Measurements from ENCODE around the gene DLG2.
"Not testable (repeated sequence)": the region's sequence is repeated elsewhere in the genome, so short reads cannot be mapped to it uniquely, and the experiment has no call there.

The DLG2 gene

GRCh38 chr11:83424376-83425136 lies 2202.6 kb downstream of the DLG2 start:
- H3K4me3 ChIP-seq (ENCODE audit: low read depth, low read length) = no peak overlapping the region

- not testable (repeated sequence) for H3K4me3 ChIP-seq (ENCODE audit: low read depth, low read length)
Observed at GRCh38 chr11:83422641-83423040, 2204.5 kb downstream of the DLG2 start.

DNA sequence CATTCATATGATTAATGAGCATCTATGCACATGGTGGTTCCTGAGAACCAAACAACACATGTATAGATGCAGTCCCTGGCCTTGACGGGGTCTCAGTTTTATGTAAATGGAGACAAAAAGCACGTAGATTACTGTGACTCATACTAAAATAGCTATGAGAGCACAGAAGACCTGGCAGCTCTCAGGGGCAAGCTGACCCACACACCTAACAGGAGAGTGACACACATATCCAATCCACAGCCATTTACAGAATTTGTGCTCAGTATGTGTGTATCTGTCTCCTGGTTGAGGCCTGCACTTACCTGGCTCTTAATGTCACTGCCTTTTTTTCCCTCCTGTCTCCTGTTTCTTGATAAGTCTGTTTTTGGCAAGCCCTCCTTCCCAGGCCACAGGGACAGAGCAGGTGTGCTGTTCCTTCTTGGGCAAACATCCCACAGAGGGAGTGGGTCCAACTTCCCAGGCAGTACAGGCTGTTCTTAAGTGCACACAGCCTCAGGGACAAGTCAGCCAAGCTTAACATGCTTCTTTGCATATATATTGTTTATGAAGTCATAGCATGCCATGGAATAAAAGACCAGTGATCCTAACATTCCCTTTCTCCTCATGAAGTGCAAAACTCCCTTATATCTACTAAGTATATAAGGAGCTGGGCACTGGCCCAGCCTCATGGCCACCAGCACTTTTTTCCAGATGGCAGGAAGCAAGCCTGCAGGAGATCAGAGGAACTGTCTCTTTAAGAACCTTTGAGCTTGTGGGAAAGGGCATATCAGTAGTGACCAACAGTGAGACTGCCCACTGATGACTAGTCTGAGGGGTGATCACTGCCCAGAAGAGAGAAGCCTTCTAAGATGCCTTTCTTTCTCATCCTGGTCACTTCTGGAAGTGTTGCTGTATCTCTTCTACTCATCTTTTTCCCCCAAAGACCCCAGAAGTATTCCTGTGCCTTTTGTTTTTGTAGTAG lies 2216.3 kb downstream of the DLG2 start:
- H3K4me3 ChIP-seq (ENCODE audit: low read depth, low read length) = no peak overlapping the region

DNA sequence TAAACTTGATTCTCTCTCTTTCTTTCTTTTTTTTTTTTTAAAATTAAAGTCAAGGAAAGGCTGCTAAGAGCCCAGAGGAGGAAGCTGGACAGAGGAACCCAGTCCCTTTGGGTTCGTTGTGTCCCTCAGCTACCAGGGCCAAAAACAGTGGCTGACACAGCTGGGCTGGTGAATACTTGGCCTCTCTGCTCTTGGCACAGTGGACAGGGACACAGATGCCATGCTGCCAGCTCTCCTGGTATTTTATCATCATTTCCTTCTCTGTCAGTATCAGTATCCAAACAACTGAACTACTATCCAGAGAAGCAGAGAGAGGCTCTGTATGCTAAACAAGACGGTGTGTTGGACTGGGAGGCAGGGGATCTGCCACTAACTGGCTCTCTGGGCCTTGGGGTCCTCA lies 2217.3 kb downstream of the DLG2 start:
- H3K4me3 ChIP-seq (ENCODE audit: low read depth, low read length) = no peak overlapping the region

GRCh38 chr11:83409476-83409875 lies 2217.7 kb downstream of the DLG2 start:
- no peak overlapping the region for H3K4me3 ChIP-seq (ENCODE audit: low read depth, low read length)

- no peak overlapping the region for H3K4me3 ChIP-seq (ENCODE audit: low read depth, low read length)
Observed at GRCh38 chr11:83408946-83409345, 2218.2 kb downstream of the DLG2 start.
